Panc1 (cell line): ENCODE results near the gene MTHFR. TPM values are rescaled to one million over a fixed set of nuclear protein-coding genes. Genes with fewer than 3 reads are reported as not detected.

Experiments used
- ATAC-seq: fragments of 200-7000 bp; cut with Tn5 transposase; 2 replicates; pipeline ENCODE4 v1.9.1; 2020; ENCODE audit warnings: mild to moderate bottlenecking, moderate library complexity
- BruUV-seq: library from RNA; stranded (reverse); fragments of 400-500 nt; replicated peaks from 2 replicates; lab custom pipeline; 2021; lab: Mats Ljungman, UMichigan
- CTCF ChIA-PET: fragments of 300-600 bp; sonication (Branson Sonifier 250); formaldehyde crosslinking; loops from one replicate; lab custom pipeline; 2022; ENCODE audit warnings: antibody characterized with exemption; lab: Charles Lee
- POLR2A ChIA-PET: fragments of 300-600 bp; sonication (Branson Sonifier 250); formaldehyde crosslinking; loops from one replicate; lab custom pipeline; 2022; ENCODE audit warnings: antibody characterized with exemption; lab: Charles Lee
- DNase-seq: peaks from one replicate; pipeline ENCODE4 v3.0.0-alpha.2; 2010; ENCODE audit warnings: low read depth, low spot score
- H3K27ac ChIP-seq: 2 replicates; pipeline ENCODE4 v1.5.1; 2011; ENCODE audit warnings: mild to moderate bottlenecking, low read length, inconsistent platforms
- H3K27me3 ChIP-seq: fragments of 200-500 bp; sonication (Bioruptor generic); 2 replicates; pipeline ENCODE4 v1.6.0; 2014; ENCODE audit warnings: low read length, inconsistent platforms; ENCODE audit not compliant: control insufficient read depth, insufficient read depth
- H3K36me3 ChIP-seq: fragments of 200-500 bp; sonication (Bioruptor generic); 2 replicates; pipeline ENCODE4 v1.5.1; 2014; ENCODE audit warnings: inconsistent platforms, mild to moderate bottlenecking, low read length, moderate library complexity; ENCODE audit not compliant: control insufficient read depth, insufficient read depth
- H3K4me1 ChIP-seq: 2 replicates; pipeline ENCODE4 v1.5.1; 2011; ENCODE audit warnings: inconsistent platforms, mild to moderate bottlenecking, low read length, moderate library complexity; ENCODE audit not compliant: control insufficient read depth, insufficient read depth
- H3K4me3 ChIP-seq, 2 experiments: 2 replicates each; pipeline ENCODE4 v1.5.1; 2011 to 2012; ENCODE audit warnings: low read depth in 2 of 2, low read length in 2 of 2, mild to moderate bottlenecking in 2 of 2, inconsistent platforms in 1 of 2, moderate library complexity in 1 of 2
- H3K9me3 ChIP-seq: fragments of 200-500 bp; sonication (Bioruptor generic); 2 replicates; pipeline ENCODE4 v1.5.1; 2014; ENCODE audit warnings: low read depth, mild to moderate bottlenecking, inconsistent platforms, low read length, moderate library complexity; ENCODE audit not compliant: control insufficient read depth, insufficient read depth
- POLR2AphosphoS5 ChIP-seq: IDR thresholded peaks from 2 replicates; pipeline ENCODE4 v1.6.1; 2012; ENCODE audit warnings: mild to moderate bottlenecking, low read depth, low read length, moderate library complexity
- SIN3A ChIP-seq: IDR thresholded peaks from 2 replicates; pipeline ENCODE4 v1.6.1; 2012; ENCODE audit warnings: low read depth, mild to moderate bottlenecking, low read length, moderate library complexity, borderline replicate concordance; ENCODE audit not compliant: insufficient read depth
- TCF7L2 ChIP-seq: IDR thresholded peaks from 2 replicates; pipeline ENCODE4 v1.6.1; 2011; ENCODE audit warnings: mild to moderate bottlenecking, low read depth, low read length, inconsistent platforms
- in situ Hi-C: cut with HindIII; loops from 2 replicates; pipeline ENCODE4 v1.10.0; 2016; ENCODE audit warnings: low sequenced_read_pairs, low pct_unique_long_range_greater_than_20kb
- intact Hi-C: fragments of 100-400 bp; cut with micrococcal nuclease; formaldehyde crosslinking; loops from one replicate; pipeline ENCODE4 v1.10.0; 2022; ENCODE audit not compliant: unreplicated experiment
- total RNA-seq: library from RNA; stranded (reverse); gene quantifications from one replicate; pipeline ENCODE4 v1.2.1, GENCODE V29; 2021; ENCODE audit not compliant: unreplicated experiment
- TF ChIP-seq, protein P1 (sequence below), 2 experiments: IDR thresholded peaks; 2 replicates each; pipeline ENCODE4 v1.6.1; 2011 to 2012; ENCODE audit warnings: low read depth in 2 of 2, control low read depth in 1 of 2, low read length in 1 of 2, mild to moderate bottlenecking in 1 of 2, moderate library complexity in 1 of 2; ENCODE audit not compliant: insufficient read depth in 1 of 2
- TF ChIP-seq, protein P2 (sequence below): fragments of 450-650 bp; IDR thresholded peaks from 2 replicates; pipeline ENCODE4 v1.5.1; 2017; ENCODE audit warnings: mild to moderate bottlenecking

MTHFR gene
- total RNA-seq, 1 experiment from 2014 or later, result 37.4 TPM

GRCh38 chr1:11822091-11822490 lies 16.3 kb upstream of the MTHFR start:
- ChIA-PET POLR2A (interaction anchor here (0.5 to 1.4 kb wide), 2 partner anchors 31 to 86 kb away, joined by 3 read pairs; no protein-coding TSS in a partner anchor), CTCF (interaction anchor here (0.7 kb wide), 1 partner anchor 14 kb away, joined by 3 read pairs; no protein-coding TSS in a partner anchor)
- TF ChIP-seq SIN3A (no peak), TCF7L2 (no peak), POLR2AphosphoS5 (no peak)
- TF ChIP-seq, protein P1, sequence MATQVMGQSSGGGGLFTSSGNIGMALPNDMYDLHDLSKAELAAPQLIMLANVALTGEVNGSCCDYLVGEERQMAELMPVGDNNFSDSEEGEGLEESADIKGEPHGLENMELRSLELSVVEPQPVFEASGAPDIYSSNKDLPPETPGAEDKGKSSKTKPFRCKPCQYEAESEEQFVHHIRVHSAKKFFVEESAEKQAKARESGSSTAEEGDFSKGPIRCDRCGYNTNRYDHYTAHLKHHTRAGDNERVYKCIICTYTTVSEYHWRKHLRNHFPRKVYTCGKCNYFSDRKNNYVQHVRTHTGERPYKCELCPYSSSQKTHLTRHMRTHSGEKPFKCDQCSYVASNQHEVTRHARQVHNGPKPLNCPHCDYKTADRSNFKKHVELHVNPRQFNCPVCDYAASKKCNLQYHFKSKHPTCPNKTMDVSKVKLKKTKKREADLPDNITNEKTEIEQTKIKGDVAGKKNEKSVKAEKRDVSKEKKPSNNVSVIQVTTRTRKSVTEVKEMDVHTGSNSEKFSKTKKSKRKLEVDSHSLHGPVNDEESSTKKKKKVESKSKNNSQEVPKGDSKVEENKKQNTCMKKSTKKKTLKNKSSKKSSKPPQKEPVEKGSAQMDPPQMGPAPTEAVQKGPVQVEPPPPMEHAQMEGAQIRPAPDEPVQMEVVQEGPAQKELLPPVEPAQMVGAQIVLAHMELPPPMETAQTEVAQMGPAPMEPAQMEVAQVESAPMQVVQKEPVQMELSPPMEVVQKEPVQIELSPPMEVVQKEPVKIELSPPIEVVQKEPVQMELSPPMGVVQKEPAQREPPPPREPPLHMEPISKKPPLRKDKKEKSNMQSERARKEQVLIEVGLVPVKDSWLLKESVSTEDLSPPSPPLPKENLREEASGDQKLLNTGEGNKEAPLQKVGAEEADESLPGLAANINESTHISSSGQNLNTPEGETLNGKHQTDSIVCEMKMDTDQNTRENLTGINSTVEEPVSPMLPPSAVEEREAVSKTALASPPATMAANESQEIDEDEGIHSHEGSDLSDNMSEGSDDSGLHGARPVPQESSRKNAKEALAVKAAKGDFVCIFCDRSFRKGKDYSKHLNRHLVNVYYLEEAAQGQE (IDR thresholded peaks at IDR 0.05; ENCODE audit: insufficient read depth in 1 of 2, low read depth in 2 of 2, low read length in 1 of 2), result no peak
- TF ChIP-seq, protein P2, sequence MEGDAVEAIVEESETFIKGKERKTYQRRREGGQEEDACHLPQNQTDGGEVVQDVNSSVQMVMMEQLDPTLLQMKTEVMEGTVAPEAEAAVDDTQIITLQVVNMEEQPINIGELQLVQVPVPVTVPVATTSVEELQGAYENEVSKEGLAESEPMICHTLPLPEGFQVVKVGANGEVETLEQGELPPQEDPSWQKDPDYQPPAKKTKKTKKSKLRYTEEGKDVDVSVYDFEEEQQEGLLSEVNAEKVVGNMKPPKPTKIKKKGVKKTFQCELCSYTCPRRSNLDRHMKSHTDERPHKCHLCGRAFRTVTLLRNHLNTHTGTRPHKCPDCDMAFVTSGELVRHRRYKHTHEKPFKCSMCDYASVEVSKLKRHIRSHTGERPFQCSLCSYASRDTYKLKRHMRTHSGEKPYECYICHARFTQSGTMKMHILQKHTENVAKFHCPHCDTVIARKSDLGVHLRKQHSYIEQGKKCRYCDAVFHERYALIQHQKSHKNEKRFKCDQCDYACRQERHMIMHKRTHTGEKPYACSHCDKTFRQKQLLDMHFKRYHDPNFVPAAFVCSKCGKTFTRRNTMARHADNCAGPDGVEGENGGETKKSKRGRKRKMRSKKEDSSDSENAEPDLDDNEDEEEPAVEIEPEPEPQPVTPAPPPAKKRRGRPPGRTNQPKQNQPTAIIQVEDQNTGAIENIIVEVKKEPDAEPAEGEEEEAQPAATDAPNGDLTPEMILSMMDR, result no peak
- Histone ChIP-seq H3K27ac (no peak overlapping the region), H3K27me3 (no peaks in the 10 kb centered on the region), H3K4me3 (no peak overlapping the region), H3K4me1 (no peaks in the 10 kb centered on the region), H3K36me3 (peaks cover 8% of the 10 kb centered on the region; the same call in 1 of the 2 replicates), H3K9me3 (no peaks in the 10 kb centered on the region)
- in situ Hi-C loops (no loop called here), intact Hi-C loops (no loop called here)
- BruUV-seq, result no TSS peak
- ATAC-seq (no peak), DNase-seq (no peak)

GRCh38 chr1:11817192-11817591 lies 11.4 kb upstream of the MTHFR start:
- intact Hi-C loops (no loop called here), in situ Hi-C loops (no loop called here)
- Histone ChIP-seq H3K9me3 (no peaks in the 10 kb centered on the region), H3K4me1 (no peaks in the 10 kb centered on the region), H3K27me3 (no peaks in the 10 kb centered on the region), H3K4me3 (no peak overlapping the region), H3K27ac (no peak overlapping the region), H3K36me3 (peaks cover 18% of the 10 kb centered on the region; the same call in 1 of the 2 replicates)
- no peak for ATAC-seq
- no TSS peak for BruUV-seq
- DNase-seq, result no peak
- ChIA-PET POLR2A (no interaction called here), CTCF (interaction anchor here (0.6 kb wide), 1 partner anchor 85 kb away, joined by 9 read pairs; no protein-coding TSS in a partner anchor)
- no peak for TF ChIP-seq POLR2AphosphoS5
- TF ChIP-seq, protein P1 (IDR thresholded peaks at IDR 0.05; ENCODE audit: insufficient read depth in 1 of 2, low read depth in 2 of 2, low read length in 1 of 2), result no peak
